T-helper 2 cell treated with Interferon-gamma antibody and Interleukin-4, amounts not matched to agents 5 μg/mL and 100 μg/mL, for 36 hours (primary cell): Measurements from ENCODE around the gene PRMT7.

Source experiments
- DNase-seq: peaks from one replicate; pipeline ENCODE4 v3.0.0; 2021; ENCODE audit warnings: low spot score
- H3K27ac Mint-ChIP-seq: one replicate; pipeline ENCODE4 v1.8.0; 2021; ENCODE audit warnings: mild to moderate bottlenecking, mixed read lengths
- H3K27me3 Mint-ChIP-seq: one replicate; pipeline ENCODE4 v1.8.0; 2021; ENCODE audit warnings: low read depth, mixed read lengths
- H3K36me3 Mint-ChIP-seq: one replicate; pipeline ENCODE4 v1.8.0; 2021; ENCODE audit warnings: low read depth, mixed read lengths
- H3K4me1 Mint-ChIP-seq: one replicate; pipeline ENCODE4 v1.8.0; 2021; ENCODE audit warnings: low read depth, mixed read lengths
- H3K4me3 Mint-ChIP-seq: one replicate; pipeline ENCODE4 v1.8.0; 2022; ENCODE audit warnings: mild to moderate bottlenecking, moderate library complexity, mixed read lengths
- H3K9me3 Mint-ChIP-seq: one replicate; pipeline ENCODE4 v1.8.0; 2021; ENCODE audit warnings: mixed read lengths

Gene PRMT7

DNA sequence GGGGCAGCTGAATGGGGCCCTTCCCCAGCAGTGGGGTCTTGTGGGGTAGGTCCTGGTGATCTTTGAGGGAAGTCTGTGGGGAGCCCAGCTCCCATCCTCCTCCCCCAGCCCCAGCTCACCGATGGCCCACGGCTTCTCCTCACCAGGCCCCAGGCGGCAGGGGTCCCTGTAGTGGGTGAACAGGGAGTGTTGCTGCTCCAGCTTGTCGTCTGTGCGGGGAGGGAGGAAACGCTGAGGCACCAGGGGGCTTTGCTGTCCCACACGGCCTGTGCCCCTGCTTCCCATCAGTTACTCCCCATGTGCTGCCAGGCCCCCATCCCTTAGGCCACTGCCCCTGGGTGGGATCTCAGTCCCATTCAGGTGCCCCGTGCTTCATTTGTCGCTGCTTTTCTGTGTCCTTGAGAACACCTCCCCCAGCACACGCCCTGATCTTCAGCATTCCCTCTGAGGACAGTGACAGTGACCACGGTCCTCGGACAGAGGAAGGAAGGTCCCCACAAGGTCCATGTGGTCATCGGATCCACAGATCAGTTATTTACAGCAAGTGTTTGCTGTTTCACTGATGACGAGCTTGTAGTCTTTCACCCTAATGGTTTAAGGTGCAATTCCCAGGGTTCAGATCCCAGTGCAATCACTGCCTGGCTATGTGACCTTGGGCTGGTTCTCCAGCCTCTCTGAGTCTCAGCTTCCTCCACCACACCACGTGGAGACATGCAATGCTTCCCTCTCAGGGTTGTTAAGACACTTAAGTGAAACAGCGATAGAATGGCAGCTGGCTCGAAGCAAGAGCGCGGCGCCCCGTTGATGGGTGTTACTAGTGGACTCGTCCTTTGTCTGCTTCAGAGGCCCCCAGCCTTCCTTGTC, 53.1 kb downstream of the PRMT7 start:
- no peak overlapping the region for H3K27ac Mint-ChIP-seq
- no peaks in the 10 kb centered on the region for H3K9me3 Mint-ChIP-seq
- H3K4me1 Mint-ChIP-seq, result peaks cover 17% of the 10 kb centered on the region
- H3K36me3 Mint-ChIP-seq, result peaks cover 7% of the 10 kb centered on the region
- peaks cover 24% of the 10 kb centered on the region for H3K27me3 Mint-ChIP-seq
- H3K4me3 Mint-ChIP-seq, result no peak overlapping the region
- DNase-seq, result no peak

GRCh38 chr16:68364561-68364998, 53.8 kb downstream of the PRMT7 start:
- DNase-seq, result no peak
- Mint-ChIP-seq H3K9me3 (no peaks in the 10 kb centered on the region), H3K27ac (no peak overlapping the region), H3K36me3 (peaks cover 7% of the 10 kb centered on the region), H3K27me3 (peaks cover 24% of the 10 kb centered on the region), H3K4me1 (peaks cover 23% of the 10 kb centered on the region), H3K4me3 (no peak overlapping the region)

DNA sequence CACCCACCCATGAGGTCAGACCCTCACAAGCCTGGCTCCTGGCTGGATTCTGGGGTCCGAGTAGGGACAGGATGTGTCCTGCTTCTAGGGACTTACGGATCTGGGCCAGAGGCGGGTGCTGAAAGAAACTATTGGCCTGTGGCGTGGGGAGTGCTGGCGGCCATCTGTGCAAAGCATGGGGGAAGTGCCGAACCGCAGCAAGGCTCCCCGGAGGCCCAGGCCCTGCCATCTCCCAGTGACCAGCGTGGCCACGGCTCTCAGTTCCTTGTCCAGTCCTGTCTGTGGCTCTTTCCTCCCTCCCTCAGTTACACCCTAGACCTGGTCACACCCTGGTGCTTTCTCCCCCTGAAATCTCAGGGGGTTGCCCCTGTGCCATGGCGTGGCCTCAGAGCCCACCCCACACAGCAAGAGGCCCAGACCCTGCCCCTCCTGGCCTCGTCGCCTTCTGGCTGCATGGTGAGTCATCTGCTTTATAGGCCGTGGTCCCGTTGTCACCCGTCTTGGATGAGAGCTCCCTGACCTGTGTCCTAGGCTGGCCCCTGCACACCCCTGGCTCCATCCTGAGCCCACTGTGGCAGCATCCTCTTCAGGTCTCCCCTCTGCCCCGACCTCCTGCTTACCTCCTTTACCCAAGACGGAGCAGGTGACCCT, 54.5 kb downstream of the PRMT7 start:
- H3K36me3 Mint-ChIP-seq, result peaks cover 6% of the 10 kb centered on the region
- no peaks in the 10 kb centered on the region for H3K9me3 Mint-ChIP-seq
- no peak for DNase-seq
- H3K4me1 Mint-ChIP-seq, result peaks cover 28% of the 10 kb centered on the region
- H3K4me3 Mint-ChIP-seq, result no peak overlapping the region
- H3K27ac Mint-ChIP-seq, result no peak overlapping the region
- H3K27me3 Mint-ChIP-seq, result peaks cover 27% of the 10 kb centered on the region

- H3K27me3 Mint-ChIP-seq, result peaks cover 34% of the 10 kb centered on the region
- DNase-seq, result no peak
These were observed 55.2 kb downstream of the PRMT7 start for GRCh38 chr16:68366062-68366461.

GRCh38 chr16:68367030-68367429, 56.2 kb downstream of the PRMT7 start:
- Mint-ChIP-seq H3K27ac (no peak overlapping the region), H3K36me3 (peaks cover 2% of the 10 kb centered on the region), H3K4me1 (peaks cover 34% of the 10 kb centered on the region), H3K27me3 (peaks cover 38% of the 10 kb centered on the region), H3K4me3 (no peak overlapping the region), H3K9me3 (no peaks in the 10 kb centered on the region)
- DNase-seq, result no peak

More at GRCh38 chr16:68366062-68366461, 55.2 kb downstream of the PRMT7 start:
- no peaks in the 10 kb centered on the region for H3K9me3 Mint-ChIP-seq
- H3K36me3 Mint-ChIP-seq, result peaks cover 2% of the 10 kb centered on the region
- H3K4me3 Mint-ChIP-seq, result no peak overlapping the region
- peaks cover 34% of the 10 kb centered on the region for H3K4me1 Mint-ChIP-seq
- no peak overlapping the region for H3K27ac Mint-ChIP-seq

DNA sequence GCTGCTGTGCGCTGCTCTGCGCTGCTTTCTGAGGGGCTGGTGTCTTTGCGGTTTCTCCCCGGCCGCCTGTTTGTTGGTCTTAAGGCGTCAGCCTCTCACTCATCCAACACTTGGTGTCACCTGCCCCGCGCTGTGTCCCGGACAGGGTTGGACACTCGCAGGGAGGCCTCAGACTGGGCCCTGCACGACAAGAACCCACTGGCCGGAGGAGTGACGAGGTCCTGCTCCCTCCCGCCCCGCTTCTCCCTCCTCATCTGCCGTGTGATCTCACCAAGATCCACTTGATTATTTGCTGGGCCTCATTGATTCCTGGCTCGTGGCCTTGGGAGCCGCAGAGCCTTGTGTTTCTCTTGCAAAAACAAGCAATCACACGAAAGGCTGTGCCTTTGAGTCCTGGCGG, 56.6 kb downstream of the PRMT7 start:
- H3K27me3 Mint-ChIP-seq, result peaks cover 42% of the 10 kb centered on the region
- H3K36me3 Mint-ChIP-seq, result peaks cover 2% of the 10 kb centered on the region
- no peak for DNase-seq
- H3K4me3 Mint-ChIP-seq, result no peak overlapping the region
- H3K9me3 Mint-ChIP-seq, result no peaks in the 10 kb centered on the region
- no peak overlapping the region for H3K27ac Mint-ChIP-seq
- H3K4me1 Mint-ChIP-seq, result peaks cover 34% of the 10 kb centered on the region

GRCh38 chr16:68367891-68368290, 57.1 kb downstream of the PRMT7 start:
- Mint-ChIP-seq H3K9me3 (no peaks in the 10 kb centered on the region), H3K4me1 (peaks cover 34% of the 10 kb centered on the region), H3K36me3 (peaks cover 2% of the 10 kb centered on the region), H3K27me3 (peaks cover 46% of the 10 kb centered on the region), H3K4me3 (no peak overlapping the region), H3K27ac (no peak overlapping the region)
- no peak for DNase-seq

- Mint-ChIP-seq H3K27me3 (peaks cover 47% of the 10 kb centered on the region), H3K27ac (peak overlapping the region; percentile 45), H3K36me3 (peaks cover 2% of the 10 kb centered on the region), H3K9me3 (no peaks in the 10 kb centered on the region), H3K4me1 (peaks cover 34% of the 10 kb centered on the region), H3K4me3 (peak overlapping the region; percentile 67)
- DNase-seq, result no peak
These were observed 57.6 kb downstream of the PRMT7 start for GRCh38 chr16:68368301-68368888.

GRCh38 chr16:68369168-68369567, 58.3 kb downstream of the PRMT7 start:
- peaks cover 55% of the 10 kb centered on the region for H3K27me3 Mint-ChIP-seq
- H3K4me3 Mint-ChIP-seq, result peak overlapping the region; percentile 51
- H3K4me1 Mint-ChIP-seq, result peaks cover 32% of the 10 kb centered on the region
- no peaks in the 10 kb centered on the region for H3K9me3 Mint-ChIP-seq
- no peak for DNase-seq
- H3K36me3 Mint-ChIP-seq, result peaks cover 2% of the 10 kb centered on the region
- no peak overlapping the region for H3K27ac Mint-ChIP-seq

DNA sequence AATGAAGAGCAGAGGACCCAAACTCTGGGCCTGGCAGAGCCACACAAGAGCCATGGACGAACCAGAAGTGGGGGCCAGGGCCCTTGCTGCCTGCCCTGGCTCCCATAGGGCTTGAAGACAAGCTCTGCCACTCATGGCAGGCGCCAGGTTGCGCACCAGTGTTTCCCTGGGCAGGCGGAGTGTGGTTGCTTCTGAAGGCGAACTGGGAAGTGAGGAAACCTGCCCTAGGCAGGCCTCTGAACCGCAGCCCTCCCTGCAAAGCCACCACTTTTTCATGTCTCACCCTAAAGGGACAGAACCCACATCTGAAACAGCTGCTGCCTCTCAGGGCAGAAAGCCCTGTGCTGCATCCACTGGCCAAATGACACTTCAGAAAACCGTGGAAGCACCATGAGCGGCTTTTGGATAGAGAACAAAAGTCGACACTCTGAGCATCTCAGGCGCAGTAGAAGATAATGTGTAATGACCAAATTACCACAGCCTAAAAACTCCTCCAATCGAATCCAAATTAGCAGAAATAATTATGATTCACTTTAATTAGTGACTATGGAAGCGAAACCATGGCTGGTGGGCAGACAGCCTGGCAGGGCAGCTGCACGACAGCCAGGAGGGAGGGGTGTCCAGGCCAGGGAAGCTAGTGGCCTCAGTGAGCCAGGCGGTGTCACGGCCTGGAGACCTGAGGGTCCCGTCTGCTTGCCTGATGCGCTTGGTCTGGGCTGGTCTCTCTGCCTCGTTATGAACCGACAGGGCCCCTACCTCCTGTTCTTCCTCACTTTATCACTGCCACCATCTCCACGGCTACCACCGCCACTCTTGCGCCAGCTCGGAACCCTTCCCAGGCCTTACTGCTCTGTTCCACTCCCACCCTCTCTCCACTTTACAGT, 59.1 kb downstream of the PRMT7 start:
- Mint-ChIP-seq H3K9me3 (no peaks in the 10 kb centered on the region), H3K4me1 (peaks cover 30% of the 10 kb centered on the region), H3K4me3 (peak overlapping the region; percentile 65), H3K27me3 (peaks cover 59% of the 10 kb centered on the region), H3K36me3 (peaks cover 2% of the 10 kb centered on the region), H3K27ac (no peak overlapping the region)
- DNase-seq, result peak; percentile 58

- Mint-ChIP-seq H3K36me3 (peaks cover 2% of the 10 kb centered on the region), H3K27ac (no peak overlapping the region), H3K4me1 (peaks cover 30% of the 10 kb centered on the region), H3K9me3 (no peaks in the 10 kb centered on the region), H3K4me3 (peak overlapping the region; percentile 65), H3K27me3 (peaks cover 58% of the 10 kb centered on the region)
- DNase-seq, result no peak
These were observed 59.9 kb downstream of the PRMT7 start for GRCh38 chr16:68370581-68371275.

GRCh38 chr16:68371276-68371651, 60.4 kb downstream of the PRMT7 start:
- peaks cover 2% of the 10 kb centered on the region for H3K36me3 Mint-ChIP-seq
- H3K4me1 Mint-ChIP-seq, result peaks cover 30% of the 10 kb centered on the region
- no peaks in the 10 kb centered on the region for H3K9me3 Mint-ChIP-seq
- H3K4me3 Mint-ChIP-seq, result no peak overlapping the region
- no peak for DNase-seq
- H3K27me3 Mint-ChIP-seq, result peaks cover 58% of the 10 kb centered on the region
- no peak overlapping the region for H3K27ac Mint-ChIP-seq
